OCI-M2 (cell line): ENCODE results near the gene GORASP2.

ENCODE experiments used
- DNase-seq: peaks from one replicate; lab custom pipeline; 2025; ENCODE audit not compliant: unreplicated experiment; lab: John Stamatoyannopoulos, UW

The GORASP2 gene

DNA sequence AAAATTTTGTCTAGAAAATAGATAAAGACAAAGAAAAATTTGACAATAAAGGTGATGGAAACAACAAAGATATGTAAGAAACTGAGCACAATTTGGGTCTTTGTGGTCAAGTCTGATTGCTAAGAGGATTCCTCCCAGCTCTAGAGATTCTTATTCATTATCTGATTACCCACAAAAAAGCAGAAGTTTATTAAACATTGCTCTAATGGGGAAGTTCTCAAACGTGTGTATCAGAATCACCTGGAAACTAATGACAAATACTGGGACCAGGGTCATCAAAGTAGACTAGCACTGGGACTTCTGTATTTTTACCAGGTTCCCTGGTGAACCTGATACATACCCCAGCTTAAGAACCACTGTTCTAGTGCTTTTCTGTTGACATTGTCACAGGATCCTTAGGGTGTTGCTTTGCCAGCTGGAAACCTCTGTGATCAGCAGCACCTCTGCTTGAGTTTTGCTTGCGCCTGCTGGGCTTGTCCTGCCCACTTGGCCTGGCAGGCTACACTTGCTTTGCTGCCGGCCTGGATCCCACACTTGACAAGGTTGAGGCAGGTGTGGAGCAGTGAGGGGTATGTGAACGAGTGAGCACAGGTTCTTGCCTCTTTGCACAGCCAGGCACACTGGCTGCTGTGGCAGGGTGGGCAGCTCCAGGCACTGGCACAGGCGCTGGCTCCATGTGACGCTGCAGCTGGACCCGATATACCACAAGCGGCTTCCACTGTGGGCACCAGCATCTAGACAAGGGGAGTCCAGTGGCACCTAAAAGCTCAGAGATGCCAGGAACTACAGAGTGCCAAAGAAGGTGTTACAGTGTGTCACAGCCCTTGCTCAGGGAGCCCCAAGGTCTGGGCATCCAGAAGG is 6.2 kb upstream of the GORASP2 start:
- DNase-seq: no peak

- no peak for DNase-seq
Measured at GRCh38 chr2:170923799-170924198, 5.3 kb upstream of the GORASP2 start.

DNA sequence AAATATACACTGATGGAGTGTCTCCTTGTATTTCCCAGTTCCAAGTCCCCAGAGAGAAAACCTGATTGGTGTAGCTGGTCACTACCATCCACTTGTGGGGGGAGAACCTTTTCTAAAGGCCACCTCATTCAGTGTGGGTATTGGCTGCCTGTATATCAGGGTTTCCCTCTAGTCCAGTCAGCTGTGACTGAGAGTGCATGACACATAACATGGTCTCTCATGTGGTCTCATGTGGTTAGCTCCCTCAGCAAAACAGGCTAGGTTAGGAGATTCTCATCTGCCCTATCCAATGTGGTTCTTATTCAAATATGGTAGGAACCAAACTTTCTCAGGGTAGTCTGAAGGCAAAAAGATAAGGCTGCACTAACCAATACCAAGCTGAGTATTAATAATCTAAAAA is 4.1 kb upstream of the GORASP2 start:
- DNase-seq: no peak

DNA sequence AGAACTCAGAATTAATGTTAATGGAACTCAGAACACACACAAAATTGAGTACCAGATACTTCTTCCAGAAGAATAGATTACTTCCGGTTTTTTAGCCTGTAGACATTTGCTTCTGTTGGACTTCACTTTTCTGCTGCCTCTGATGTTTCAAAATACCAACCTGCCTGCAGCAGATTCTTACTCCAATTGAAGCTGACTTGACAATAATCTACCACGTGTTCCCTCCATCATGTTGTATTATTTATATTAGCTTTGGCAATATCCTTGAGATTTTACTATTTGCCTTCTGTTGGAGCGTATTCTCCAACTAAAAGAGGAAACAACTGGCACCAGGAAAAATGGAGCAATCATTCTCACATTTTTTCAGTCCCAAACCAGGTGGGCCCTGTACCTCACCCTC is 3.1 kb upstream of the GORASP2 start:
- no peak for DNase-seq

GRCh38 chr2:170926743-170927297 is 2.2 kb upstream of the GORASP2 start:
- DNase-seq: no peak

- peak; percentile 8 for DNase-seq
Measured at GRCh38 chr2:170928036-170928823, 823 bp upstream of the GORASP2 start.

DNA sequence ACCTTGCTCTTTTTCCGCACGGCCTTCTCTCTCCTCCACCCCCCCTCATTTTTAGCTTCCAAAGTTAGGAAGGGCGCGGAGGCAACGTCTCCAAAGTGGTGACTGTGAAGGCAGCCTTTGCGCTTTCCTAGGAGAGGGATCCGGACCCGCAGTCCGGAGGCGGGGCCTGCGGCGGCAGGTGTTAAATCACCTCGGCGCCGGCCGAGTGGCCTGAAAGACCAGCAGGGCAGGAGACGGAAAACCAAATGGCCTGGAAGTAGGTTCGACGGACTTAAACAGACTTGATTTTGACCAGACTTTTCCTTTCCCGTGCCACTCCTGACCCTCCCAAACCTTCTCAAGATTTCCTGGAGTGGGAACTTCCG is 615 bp downstream of the GORASP2 start:
- DNase-seq: no peak

DNA sequence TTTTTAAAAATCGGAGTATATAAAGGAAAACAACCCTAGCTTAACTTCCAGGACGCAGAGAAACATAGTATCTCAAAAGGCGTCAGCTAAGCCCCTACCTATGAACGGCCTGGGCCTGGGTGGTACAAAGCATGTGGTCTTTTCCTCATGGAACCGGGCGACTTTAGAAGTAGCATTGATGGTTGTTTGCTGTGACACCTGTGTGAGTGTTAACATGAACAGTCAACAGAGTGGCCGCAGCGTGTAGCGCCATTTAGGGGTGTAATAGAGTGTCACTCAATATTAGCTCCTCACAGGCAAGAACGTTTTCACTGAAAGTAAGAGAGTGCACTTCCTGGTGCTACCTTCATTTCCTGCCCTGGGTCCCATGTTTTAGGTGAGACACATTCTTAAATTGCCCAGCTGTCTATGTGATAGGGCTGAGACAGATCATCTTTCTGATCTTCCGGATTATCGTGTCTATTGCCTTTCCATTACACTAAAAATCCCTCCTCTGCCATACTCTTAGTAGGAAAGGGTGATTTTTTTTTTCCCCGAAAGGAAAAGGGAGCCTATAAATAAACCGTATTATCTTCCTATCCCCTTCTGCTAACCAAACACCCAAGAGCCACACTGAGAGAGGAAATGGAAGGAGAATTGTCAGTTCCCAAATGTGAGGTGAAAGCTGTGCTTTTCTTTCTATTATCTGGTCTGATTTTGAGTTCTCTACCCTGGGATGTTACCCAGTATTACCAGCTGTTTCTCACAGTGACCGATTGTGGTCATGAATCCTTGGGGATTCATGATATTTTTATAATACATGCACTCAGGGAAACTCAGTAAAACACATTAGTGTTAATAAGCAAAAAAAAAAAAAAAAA is 1.3 kb downstream of the GORASP2 start:
- DNase-seq: no peak

GRCh38 chr2:170930991-170931266 is 1.9 kb downstream of the GORASP2 start:
- no peak for DNase-seq

DNA sequence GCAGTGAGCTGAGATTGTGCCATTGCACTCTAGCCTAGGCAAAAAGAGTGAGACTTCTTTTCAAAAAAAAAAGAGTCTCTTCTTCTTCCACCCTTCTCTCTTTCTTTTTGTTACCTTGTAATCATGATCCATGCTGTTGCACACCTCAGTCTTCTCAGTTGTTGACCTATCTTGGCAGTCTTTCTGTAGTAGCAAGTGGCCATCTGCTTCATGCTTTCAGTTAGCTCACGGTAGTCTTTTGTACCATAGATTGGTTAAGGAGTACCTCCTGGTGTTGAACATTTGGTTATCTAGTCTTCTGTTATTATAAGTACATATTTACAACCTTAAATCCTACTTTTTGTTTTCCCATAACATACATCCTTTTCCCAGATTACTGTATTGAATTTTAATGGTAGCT is 3.1 kb downstream of the GORASP2 start:
- no peak for DNase-seq

DNA sequence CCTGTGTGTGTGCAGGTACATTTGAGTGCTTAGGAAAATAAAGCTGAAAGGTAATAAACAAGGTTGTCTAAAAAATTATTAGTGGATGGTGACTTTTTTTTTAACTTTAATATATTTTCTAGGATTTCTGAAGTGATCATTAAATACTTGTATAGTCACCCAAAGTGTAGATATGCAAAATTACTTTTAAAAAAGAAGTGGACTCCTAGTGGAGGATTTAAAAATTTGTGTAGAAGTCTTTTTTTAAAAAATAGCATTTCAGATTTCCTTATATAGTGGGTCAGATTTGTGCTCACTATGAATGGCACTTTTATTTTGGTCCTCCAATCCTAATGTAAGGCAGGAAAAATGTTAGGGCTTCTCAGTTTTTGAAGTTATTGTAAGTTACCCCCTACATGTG is 3.9 kb downstream of the GORASP2 start:
- no peak for DNase-seq

GRCh38 chr2:170937709-170938379 is 8.8 kb downstream of the GORASP2 start:
- no peak for DNase-seq

GRCh38 chr2:170940066-170940465 is 11.0 kb downstream of the GORASP2 start:
- no peak for DNase-seq

- DNase-seq: no peak
Measured at GRCh38 chr2:170942615-170943014, 13.6 kb downstream of the GORASP2 start.

GRCh38 chr2:170943041-170943440 is 14.0 kb downstream of the GORASP2 start:
- no peak for DNase-seq

- DNase-seq: no peak
Measured at GRCh38 chr2:170943596-170943995, 14.5 kb downstream of the GORASP2 start.

GRCh38 chr2:170944545-170944944 is 15.5 kb downstream of the GORASP2 start:
- no peak for DNase-seq

DNA sequence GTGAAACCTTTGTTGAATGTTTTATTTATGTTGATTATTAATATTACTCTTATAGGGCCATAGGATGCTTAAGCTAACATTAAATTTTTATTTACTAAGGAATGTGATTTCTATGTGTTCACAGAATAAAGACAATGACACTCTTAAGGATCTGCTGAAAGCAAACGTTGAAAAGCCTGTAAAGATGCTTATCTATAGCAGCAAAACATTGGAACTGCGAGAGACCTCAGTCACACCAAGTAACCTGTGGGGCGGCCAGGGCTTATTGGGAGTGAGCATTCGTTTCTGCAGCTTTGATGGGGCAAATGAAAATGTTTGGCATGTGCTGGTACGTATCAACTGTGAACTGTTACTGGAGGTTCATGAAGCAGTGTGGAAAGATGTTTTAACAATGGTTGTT is 20.4 kb downstream of the GORASP2 start:
- no peak for DNase-seq

DNA sequence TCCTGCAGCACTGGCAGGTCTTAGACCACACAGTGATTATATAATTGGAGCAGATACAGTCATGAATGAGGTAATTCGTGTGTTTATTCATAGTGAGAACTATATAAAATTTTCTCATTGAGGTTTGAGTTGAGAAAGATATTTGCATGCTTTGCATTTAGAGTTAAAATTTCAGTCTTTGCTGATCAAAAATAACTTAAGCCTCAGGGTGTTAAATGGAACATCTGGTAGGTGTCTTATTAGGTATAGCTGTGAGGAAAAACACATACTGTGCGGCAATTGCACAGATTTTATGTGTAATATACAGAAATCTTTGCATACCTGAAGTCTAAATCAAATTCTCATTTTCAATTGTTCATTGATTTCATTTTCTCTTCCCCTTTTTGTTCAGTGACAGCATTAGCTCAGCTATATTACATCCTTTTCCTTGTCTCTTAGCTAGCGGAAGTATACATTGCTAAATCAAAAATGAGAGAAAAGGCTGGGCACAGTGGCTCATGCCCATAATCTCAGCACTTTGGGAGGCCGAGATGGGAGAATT is 21.2 kb downstream of the GORASP2 start:
- no peak for DNase-seq

DNA sequence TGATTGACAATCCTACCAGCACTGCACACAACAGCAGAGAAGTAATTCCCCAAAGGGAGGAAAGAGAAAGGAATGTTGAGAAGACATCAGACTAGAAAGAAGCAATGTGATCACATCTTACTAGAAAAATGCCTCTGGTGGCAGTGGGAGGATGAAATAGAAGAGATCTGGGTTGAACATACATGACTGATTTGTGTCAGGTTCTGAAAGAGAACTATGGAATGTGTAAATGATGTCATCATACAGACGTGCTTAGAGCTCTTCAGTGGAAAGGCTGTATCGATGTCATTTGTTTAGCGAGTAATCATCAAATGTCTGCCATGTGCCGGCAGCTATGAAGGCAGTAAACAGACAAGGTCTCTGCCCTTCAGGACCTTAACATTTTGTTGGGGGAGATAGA is 24.9 kb downstream of the GORASP2 start:
- no peak for DNase-seq

DNA sequence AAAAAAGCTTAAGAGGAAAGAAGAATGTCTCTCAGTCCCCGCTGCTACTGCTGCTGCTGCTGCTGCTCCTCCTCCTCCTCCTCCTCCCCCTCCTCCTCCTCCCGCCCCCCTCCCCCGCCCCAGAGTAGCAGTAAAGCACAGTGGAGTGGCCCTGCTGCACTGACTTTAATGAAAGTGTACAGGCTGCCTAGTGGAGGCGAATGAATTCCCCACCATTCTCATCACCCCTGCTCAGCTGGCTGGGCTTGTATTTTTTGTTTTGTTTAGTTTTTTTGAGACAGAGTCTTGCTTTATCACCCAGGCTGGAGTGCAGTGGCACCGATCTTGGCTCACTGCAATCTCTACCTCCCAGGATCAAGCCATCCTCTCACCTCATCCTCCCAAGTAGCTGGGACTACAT is 34.3 kb downstream of the GORASP2 start:
- DNase-seq: no peak
